Peyer's patch (tissue), 4 donors: ENCODE data around the gene SLC35F6. TPM values are rescaled to one million over a fixed set of nuclear protein-coding genes. Genes with fewer than 3 reads are reported as not detected.

Experiments
- DNase-seq, 3 donors: peaks; one replicate each; pipeline ENCODE4 v3.0.0-alpha.2; 2017 to 2019
- H3K27ac ChIP-seq, 4 donors: fragments of 200-600 bp; sonication (generic); one replicate each; pipeline ENCODE4 v1.5.1; 2016 to 2019
- H3K27me3 ChIP-seq, 2 donors: fragments of 200-600 bp; sonication (generic); one replicate each; pipeline ENCODE4 v1.5.1; 2019
- H3K36me3 ChIP-seq, 3 donors: fragments of 200-600 bp; sonication (generic); one replicate each; pipeline ENCODE4 v1.5.1; 2016 to 2019
- H3K4me1 ChIP-seq, 4 donors: fragments of 200-600 bp; sonication (generic); one replicate each; pipeline ENCODE4 v1.5.1; 2016 to 2019
- H3K4me3 ChIP-seq, 4 donors: fragments of 200-600 bp; sonication (generic); 1 replicate in 3 of 4; 2 replicates in 1 of 4; pipeline ENCODE4 v1.5.1; 2016 to 2019; ENCODE audit warnings: mild to moderate bottlenecking in 1 of 4
- H3K9me3 ChIP-seq, 4 donors: fragments of 200-600 bp; sonication (generic); one replicate each; pipeline ENCODE4 v1.5.1; 2016 to 2019; ENCODE audit warnings: mild to moderate bottlenecking in 1 of 4
- POLR2A ChIP-seq, 2 donors: fragments of 450-650 bp; IDR thresholded peaks; one replicate each; pipeline ENCODE4 v1.5.1; 2017; ENCODE audit warnings: antibody characterized with exemption in 2 of 2, mild to moderate bottlenecking in 2 of 2, moderate library complexity in 2 of 2
- total RNA-seq, 4 donors: library from RNA; depleted of rRNA; stranded (reverse); fragments of >200 nt; gene quantifications; one replicate each; pipeline ENCODE4 v1.1.0, GENCODE V29; 2016
- TF ChIP-seq, protein P1 (sequence below), 6 experiments: fragments of 450-650 bp in 4 of 6; fragments of 200-600 bp in 2 of 6; sonication (generic) in 1 of 6; IDR thresholded peaks; one replicate each; pipeline ENCODE4 v1.5.1; 2017 to 2019; ENCODE audit warnings: antibody characterized with exemption in 6 of 6, mild to moderate bottlenecking in 3 of 6, moderate library complexity in 1 of 6

The SLC35F6 gene
- total RNA-seq, 4 donors from 2014 or later = 13.2 to 49.1 (median 38.1) TPM

DNA sequence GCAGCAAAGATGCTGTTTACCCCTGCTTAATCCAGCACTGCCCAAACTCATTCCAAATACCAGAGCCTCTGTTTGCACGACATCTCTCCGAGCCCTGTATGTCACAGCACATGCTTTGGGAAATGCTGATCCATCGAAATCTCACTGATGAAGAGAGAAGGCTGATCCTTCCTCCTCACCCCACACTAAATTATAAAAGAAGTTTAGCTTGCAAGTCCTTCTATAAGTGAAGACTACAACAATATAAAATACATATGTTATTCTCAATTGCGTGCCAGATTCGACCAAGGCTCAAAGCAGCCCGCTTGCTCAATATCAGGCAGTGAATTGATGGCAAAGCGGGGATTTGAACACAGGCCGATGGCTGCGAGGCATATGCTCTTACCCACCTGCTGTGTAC is 30.7 kb upstream of the SLC35F6 start:
- Histone ChIP-seq H3K9me3 (no peaks in the 10 kb centered on the region), H3K36me3 (no peaks in the 10 kb centered on the region), H3K27me3 (no peaks in the 10 kb centered on the region), H3K4me1 (no peaks in the 10 kb centered on the region), H3K27ac (no peak overlapping the region), H3K4me3 (no peak overlapping the region)
- TF ChIP-seq POLR2A (IDR thresholded peaks at IDR 0.05) = no peak
- TF ChIP-seq, protein P1, sequence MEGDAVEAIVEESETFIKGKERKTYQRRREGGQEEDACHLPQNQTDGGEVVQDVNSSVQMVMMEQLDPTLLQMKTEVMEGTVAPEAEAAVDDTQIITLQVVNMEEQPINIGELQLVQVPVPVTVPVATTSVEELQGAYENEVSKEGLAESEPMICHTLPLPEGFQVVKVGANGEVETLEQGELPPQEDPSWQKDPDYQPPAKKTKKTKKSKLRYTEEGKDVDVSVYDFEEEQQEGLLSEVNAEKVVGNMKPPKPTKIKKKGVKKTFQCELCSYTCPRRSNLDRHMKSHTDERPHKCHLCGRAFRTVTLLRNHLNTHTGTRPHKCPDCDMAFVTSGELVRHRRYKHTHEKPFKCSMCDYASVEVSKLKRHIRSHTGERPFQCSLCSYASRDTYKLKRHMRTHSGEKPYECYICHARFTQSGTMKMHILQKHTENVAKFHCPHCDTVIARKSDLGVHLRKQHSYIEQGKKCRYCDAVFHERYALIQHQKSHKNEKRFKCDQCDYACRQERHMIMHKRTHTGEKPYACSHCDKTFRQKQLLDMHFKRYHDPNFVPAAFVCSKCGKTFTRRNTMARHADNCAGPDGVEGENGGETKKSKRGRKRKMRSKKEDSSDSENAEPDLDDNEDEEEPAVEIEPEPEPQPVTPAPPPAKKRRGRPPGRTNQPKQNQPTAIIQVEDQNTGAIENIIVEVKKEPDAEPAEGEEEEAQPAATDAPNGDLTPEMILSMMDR (IDR thresholded peaks at IDR 0.05) = no peak
- no peak for DNase-seq

DNA sequence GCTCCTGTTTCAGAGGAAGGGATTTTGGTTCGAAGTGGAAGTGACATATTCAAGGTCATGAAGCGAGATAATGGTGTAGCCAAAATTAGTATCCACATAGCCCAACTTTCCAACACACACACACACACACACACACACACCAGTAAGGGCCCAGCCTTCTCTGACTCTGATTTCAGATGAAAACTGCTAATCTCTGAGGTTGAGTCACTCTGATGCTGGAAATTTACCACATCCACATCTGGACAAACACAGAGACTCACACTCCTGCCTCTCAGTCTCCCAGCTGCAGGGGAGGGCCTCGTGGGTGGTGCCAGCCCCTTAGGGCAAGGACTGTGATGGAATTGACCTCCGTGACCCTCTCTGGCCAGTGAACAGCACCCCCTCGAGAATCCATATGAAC is 29.0 kb upstream of the SLC35F6 start:
- DNase-seq = no peak
- TF ChIP-seq POLR2A (IDR thresholded peaks at IDR 0.05) = no peak
- TF ChIP-seq, protein P1 (IDR thresholded peaks at IDR 0.05) = no peak
- H3K9me3 ChIP-seq = no peaks in the 10 kb centered on the region

DNA sequence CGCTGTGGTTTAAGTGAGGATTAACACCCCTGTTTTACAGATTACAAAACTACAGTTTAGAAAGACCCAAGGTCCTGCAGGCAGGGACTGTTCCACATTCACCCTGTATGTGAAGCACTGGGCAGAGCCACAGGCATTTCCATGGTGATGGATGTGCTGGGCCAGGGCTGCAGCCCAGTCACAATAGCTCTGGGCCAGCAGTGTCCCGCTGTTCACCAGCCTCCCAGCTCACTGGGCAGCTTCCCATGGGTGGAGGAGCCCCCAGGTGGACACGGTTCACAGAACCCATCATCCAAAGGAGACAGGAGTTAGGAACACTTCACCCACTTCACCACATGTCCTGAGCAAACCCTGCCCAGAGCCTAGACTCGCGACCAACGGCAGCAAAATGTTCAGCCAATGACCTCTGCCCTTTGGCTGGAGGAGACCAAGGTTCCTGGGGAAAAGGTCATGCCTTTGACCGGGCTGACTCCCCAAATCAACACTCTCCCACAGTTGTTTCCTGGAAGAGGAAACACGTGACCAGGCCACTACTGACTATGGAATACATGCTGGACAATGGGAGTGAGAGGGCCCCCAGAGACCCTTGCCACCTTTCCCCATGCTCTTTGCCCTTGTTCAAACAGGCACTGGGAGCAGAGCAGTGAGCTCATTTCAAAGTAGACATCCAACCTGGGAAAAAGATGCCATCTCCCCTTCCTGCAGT is 28.0 kb upstream of the SLC35F6 start:
- H3K4me1 ChIP-seq = no peaks in the 10 kb centered on the region
- TF ChIP-seq POLR2A (IDR thresholded peaks at IDR 0.05) = no peak
- TF ChIP-seq, protein P1 (IDR thresholded peaks at IDR 0.05) = no peak
- H3K9me3 ChIP-seq = no peaks in the 10 kb centered on the region
- no peak for DNase-seq
- H3K27me3 ChIP-seq = no peaks in the 10 kb centered on the region
- no peak overlapping the region for H3K4me3 ChIP-seq
- no peaks in the 10 kb centered on the region for H3K36me3 ChIP-seq
- no peak overlapping the region for H3K27ac ChIP-seq

More for the DNA sequence above, 29.0 kb upstream of the SLC35F6 start:
- H3K36me3 ChIP-seq = no peaks in the 10 kb centered on the region
- H3K27ac ChIP-seq = no peak overlapping the region
- H3K4me3 ChIP-seq = no peak overlapping the region
- no peaks in the 10 kb centered on the region for H3K4me1 ChIP-seq
- H3K27me3 ChIP-seq = no peaks in the 10 kb centered on the region

DNA sequence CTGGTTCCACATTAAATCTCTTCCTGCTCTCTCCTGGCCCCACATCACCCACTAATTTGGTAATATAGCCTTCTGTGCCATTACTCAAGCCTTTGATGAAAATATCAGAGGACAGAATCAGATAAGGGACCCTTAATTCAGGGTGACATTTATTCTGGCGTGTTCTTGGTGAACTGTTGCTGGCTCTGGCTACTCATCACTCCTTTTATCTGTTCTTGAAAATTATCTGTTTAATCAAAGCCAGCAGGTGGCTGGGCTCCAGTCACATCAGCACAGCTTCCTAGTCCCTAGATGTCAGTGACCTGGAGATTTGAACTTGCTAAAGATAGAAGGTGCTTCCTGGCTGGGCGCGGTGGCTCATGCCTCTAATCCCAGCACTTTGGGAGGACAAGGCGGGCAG is 26.9 kb upstream of the SLC35F6 start:
- no peak for DNase-seq
- TF ChIP-seq, protein P1 (IDR thresholded peaks at IDR 0.05) = no peak
- no peak for TF ChIP-seq POLR2A (IDR thresholded peaks at IDR 0.05)
- Histone ChIP-seq H3K36me3 (no peaks in the 10 kb centered on the region), H3K27me3 (no peaks in the 10 kb centered on the region), H3K4me1 (no peaks in the 10 kb centered on the region), H3K27ac (no peak overlapping the region), H3K9me3 (no peaks in the 10 kb centered on the region), H3K4me3 (no peak overlapping the region)

GRCh38 chr2:26738481-26738880 is 25.6 kb upstream of the SLC35F6 start:
- H3K27me3 ChIP-seq = no peaks in the 10 kb centered on the region
- no peaks in the 10 kb centered on the region for H3K4me1 ChIP-seq
- DNase-seq = no peak
- no peak overlapping the region for H3K27ac ChIP-seq
- no peak overlapping the region for H3K4me3 ChIP-seq
- no peaks in the 10 kb centered on the region for H3K9me3 ChIP-seq
- no peaks in the 10 kb centered on the region for H3K36me3 ChIP-seq
- TF ChIP-seq, protein P1 (IDR thresholded peaks at IDR 0.05) = no peak
- no peak for TF ChIP-seq POLR2A (IDR thresholded peaks at IDR 0.05)
